Measurements from ENCODE around the gene SRCAP.

The SRCAP gene

GRCh38 chr16:30698816-30699614, at the start of gene SRCAP:
TSS of gene SRCAP (plus strand) at chr16:30699171. CDS start at chr16:30700825, 1,654 bp downstream.
- DNase-seq: peak; percentile 83 to 88

GRCh38 chr16:30649725-30650368, 49.1 kb upstream of the SRCAP start:
- peak; percentile 60 to 73 for DNase-seq

- peak; percentile 99 to 100 for DNase-seq
Observed at GRCh38 chr16:30650369-30651123, 48.4 kb upstream of the SRCAP start, which contains the start of gene PRR14. TSS of gene PRR14 (plus strand) at chr16:30650960. CDS start at chr16:30651646, 686 bp downstream.

GRCh38 chr16:30651124-30652004, 47.6 kb upstream of the SRCAP start:
- peak; percentile 83 to 88 for DNase-seq

GRCh38 chr16:30652005-30652296, 47.0 kb upstream of the SRCAP start:
- DNase-seq: no peak

GRCh38 chr16:30652718-30653117, 46.3 kb upstream of the SRCAP start:
- no peak for DNase-seq

- DNase-seq: no peak
Observed at GRCh38 chr16:30654856-30655255, 44.1 kb upstream of the SRCAP start.

GRCh38 chr16:30655815-30656347, 43.1 kb upstream of the SRCAP start:
- no peak for DNase-seq

GRCh38 chr16:30656388-30656787, 42.6 kb upstream of the SRCAP start:
- DNase-seq: no peak

GRCh38 chr16:30656974-30657865, 41.8 kb upstream of the SRCAP start:
- no peak for DNase-seq

- DNase-seq: peak; percentile 100
Observed at GRCh38 chr16:30657866-30658730, 40.9 kb upstream of the SRCAP start, which contains the start of gene FBRS. TSS of gene FBRS (plus strand) at chr16:30658431. CDS start at chr16:30659519, 1,088 bp downstream.

- DNase-seq: no peak
Observed at GRCh38 chr16:30658731-30659506, 40.1 kb upstream of the SRCAP start.

- DNase-seq: peak; percentile 66 to 76
Observed at GRCh38 chr16:30659507-30660423, 39.2 kb upstream of the SRCAP start.

GRCh38 chr16:30660424-30661261, 38.3 kb upstream of the SRCAP start:
- peak; percentile 81 to 86 for DNase-seq

GRCh38 chr16:30662449-30662848, 36.5 kb upstream of the SRCAP start:
- no peak for DNase-seq

- DNase-seq: no peak
Observed at GRCh38 chr16:30663038-30663437, 35.9 kb upstream of the SRCAP start.

GRCh38 chr16:30663820-30664219, 35.2 kb upstream of the SRCAP start:
- no peak for DNase-seq

Data from CD4-positive, alpha-beta T cell treated with Interferon alpha-2 for 1 hour (primary cell).